Renal cortex interstitium (tissue), 11 donors: ENCODE results near the gene PSKH1. TPM values are rescaled to one million over a fixed set of nuclear protein-coding genes. Genes with fewer than 3 reads are reported as not detected.
"Not testable (repeated sequence)": the region's sequence is repeated elsewhere in the genome, so short reads cannot be mapped to it uniquely, and the experiment has no call there.

Experiments
- DNase-seq, 11 donors: peaks; one replicate each; pipeline ENCODE4 v3.0.0-alpha.2; 2013; ENCODE audit warnings: low read depth in 9 of 11, low spot score in 4 of 11; ENCODE audit errors: extremely low read depth in 1 of 11
- polyA plus RNA-seq, 3 donors: library from polyadenylated mRNA; unstranded; fragments of 120-200 nt; gene quantifications; one replicate each; pipeline ENCODE4 v1.2.1, GENCODE V29; 2013; ENCODE audit not compliant: insufficient read length in 3 of 3

The PSKH1 gene
- polyA plus RNA-seq, 3 donors = 31.2 to 40.9 (median 34.1) TPM

GRCh38 chr16:67964477-67965131 is 71.5 kb downstream of the PSKH1 start:
- no peak for DNase-seq

DNA sequence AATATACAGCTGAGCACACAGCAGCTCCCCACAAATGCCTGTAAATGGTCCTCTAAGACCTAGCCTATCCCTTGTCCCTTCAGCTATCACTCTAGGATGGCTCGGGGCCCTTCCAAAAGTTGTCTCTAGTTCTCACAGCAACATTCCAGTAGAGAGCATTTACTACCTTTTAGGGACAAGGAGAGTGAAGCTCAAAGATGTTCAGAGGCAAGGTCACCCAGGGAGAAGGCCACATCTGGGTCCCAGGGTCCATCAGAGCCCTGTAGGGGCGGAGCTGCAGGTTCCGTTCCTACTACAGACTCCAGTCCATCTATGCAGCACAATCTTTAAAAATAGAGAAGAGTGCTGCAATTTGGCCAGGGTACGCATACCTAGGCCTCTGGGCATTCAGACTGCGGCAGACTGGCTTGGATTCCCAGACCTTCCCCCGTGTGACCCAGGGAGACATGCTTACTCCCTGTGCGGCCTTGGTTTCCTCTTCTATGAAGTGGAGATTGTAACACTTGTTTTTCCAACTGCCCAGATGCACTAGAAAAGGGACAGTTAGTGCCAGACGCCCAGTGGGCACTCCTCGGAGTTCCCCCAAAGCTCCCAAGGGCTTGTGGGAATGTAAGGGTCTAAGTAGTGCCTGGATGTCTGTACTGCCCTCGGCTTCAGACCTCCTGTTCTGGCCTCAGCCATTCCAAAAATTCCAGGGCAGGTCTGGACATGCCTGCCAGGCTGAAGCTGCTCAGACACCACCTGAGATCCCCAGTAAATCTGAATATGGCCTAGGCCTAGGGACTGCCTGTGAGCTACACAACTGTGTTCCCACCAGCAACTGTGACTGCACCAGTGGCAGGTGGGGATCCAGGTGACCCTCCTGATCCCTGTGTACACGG is 72.9 kb downstream of the PSKH1 start:
- DNase-seq = no peak

DNA sequence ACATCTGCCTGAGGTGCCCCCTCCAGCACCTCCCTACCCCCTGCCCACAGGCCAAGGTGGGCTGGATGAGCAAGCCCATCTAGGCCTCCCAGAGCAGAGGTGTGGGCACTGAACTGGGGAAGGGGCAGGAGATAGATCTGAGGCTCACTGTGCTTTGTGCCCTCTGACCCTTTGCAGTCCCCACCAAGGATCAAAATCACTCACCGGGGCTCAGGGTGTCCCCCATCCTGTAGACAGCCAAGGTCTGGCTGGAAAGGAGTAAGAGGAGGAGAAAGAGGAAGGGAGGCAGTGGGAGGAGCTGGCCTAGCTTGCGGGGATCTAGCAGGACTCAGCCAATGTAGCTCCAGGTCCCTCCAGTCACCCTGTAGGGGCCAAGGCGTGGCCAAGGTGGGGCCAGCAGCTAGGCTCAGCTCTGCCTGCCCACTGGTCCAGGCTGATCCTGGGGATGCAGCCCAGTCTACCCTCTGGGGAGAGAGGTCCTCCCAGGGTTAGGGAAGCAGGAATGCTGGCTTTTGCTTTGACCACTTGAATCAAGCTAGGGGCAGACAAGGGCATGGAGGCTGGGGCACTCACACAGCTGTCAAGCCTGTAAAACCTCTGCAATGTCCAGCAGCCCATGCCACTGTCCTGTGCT is 73.6 kb downstream of the PSKH1 start:
- no peak for DNase-seq

GRCh38 chr16:67967183-67967957 is 74.3 kb downstream of the PSKH1 start:
- DNase-seq = peak in 2 of 11 donors; percentile 7 to 9

- DNase-seq = peak in 5 of 11 donors; percentile 3 to 39 (median 22)
Observed at GRCh38 chr16:67967958-67968399, 74.9 kb downstream of the PSKH1 start.

DNA sequence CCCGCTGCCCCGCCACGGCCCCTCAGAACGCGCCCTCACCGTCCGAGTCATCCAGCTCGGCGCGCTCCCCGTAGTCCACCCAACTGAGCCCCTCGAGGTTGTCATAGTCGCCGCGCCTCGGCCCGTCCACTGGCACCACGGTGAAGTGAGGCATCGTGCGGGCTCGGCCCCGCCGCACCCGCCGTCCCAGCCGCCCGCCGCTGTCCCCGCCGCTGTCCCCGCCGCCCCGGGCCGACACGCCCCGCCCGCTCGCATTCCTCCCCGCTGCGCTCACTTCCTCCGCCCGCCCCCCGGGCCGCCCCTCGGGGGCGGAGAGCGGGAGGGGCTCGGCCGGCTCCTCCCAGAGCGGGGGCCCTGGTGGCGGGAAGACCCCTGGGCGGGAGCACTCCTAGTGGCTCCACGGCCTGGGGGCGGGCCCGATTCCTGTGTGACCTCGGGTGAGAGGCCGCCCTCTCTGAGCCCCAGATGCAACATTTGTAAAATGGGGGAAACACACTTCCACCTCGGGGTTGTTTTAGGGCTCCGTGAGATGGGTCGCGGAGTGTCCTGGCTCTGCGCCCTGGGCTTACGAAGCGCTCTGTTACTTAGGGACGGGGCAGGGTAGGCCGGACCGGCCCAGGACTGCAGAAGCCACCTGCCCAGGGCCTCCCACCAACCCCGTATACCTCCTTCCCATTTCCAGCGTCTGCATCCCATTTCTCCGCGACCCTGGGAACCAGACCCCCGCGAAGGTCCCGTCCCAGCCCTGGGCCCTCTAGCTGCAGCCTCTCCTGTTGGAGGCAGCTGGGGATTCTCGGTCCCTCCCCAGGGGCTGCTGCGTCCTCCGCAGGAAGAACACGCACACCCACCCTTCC is 75.6 kb downstream of the PSKH1 start, which contains the start of gene SLC12A4:
Gene SLC12A4, minus strand, starts transcription at position 238 of the 854 bp plus-strand sequence. Its CDS starts 84 bp downstream, at position 154.
- DNase-seq = peak; percentile 51 to 90 (median 85)

- DNase-seq = no peak
Observed at GRCh38 chr16:67969254-67970039, 76.4 kb downstream of the PSKH1 start.

- DNase-seq = no peak
Observed at GRCh38 chr16:67971111-67971510, 78.1 kb downstream of the PSKH1 start.

- DNase-seq = not testable (repeated sequence)
Observed at GRCh38 chr16:67972285-67972684, 79.2 kb downstream of the PSKH1 start.

DNA sequence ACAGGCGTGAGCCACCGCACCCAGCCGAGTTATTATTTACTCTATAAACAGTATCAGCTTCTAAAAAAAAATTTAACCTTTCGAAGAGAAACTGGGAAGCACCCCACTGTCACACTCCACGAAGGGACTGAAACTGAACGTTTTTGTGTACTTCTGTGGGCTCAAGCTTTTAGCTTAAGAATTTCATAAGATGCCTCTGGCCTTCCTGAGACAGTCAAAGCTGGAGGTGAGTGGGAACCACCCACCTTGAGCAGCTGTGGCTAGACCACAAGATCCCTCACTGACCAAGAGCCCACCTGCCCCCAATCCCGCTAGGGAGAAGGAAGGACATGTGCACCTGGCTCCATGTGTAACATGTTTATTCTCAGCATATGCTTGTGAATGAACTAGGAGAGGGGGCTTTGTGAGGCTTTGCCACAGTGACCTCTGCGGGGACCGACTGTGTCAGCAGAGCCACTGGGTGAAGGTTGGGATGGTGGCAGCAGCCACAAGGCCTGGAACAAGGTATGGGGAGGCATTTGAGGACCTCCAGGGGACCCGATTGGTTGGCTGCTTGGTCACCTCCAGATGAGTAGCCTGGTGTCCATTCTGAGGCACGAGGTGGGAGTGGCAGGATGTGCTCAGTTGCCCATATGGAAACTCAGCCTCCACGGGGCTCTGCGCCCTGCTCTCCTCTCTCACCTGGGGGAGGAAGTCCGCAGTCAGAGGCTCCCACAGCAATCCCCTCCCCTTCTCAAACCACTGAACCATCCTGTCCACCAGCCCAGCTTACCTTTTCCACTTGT is 82.5 kb downstream of the PSKH1 start:
- no peak for DNase-seq

GRCh38 chr16:67976205-67976604 is 83.2 kb downstream of the PSKH1 start:
- no peak for DNase-seq

- DNase-seq = no peak
Observed at GRCh38 chr16:67977005-67977404, 84.0 kb downstream of the PSKH1 start.

DNA sequence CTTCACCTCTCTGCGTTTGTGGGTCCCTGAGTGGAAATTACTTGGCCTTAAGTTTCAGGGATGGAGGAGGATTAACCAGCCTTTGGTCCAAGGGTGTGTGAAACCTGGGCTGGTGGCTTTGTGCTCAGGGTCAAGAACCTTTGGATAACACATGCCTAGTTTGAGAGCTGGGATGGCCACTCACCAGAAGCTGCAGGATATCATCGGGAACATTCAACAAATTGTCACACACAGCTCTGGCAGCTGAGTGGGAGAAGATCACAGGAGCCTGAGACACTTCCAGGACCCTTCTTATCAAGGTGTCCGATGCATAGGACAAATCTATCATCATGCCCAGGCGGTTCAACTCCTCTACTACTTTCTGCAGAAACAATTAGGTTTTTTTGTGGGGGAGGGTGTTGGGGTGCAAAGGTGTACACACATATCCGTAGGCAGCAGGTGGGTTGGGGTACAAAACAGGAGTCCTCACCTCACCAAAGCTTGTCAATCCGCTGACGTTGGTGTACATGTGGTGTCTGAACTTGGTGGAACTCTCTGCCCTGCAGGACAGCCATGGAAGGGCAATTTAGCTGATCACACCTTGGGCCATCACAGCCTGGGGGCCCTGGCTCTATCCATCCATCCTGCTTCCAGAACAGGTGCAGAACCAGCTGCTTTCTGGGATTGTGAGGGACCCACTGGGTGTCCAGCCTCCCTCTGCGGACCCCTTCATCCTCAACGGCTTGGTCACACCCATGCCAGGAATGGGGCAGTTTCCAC is 84.6 kb downstream of the PSKH1 start:
- no peak for DNase-seq
